ENCODE data around the gene NABP2. TPM values are rescaled to one million over a fixed set of nuclear protein-coding genes. Genes with fewer than 3 reads are reported as not detected.
A peak's percentile ranks its signal among the peaks of the same experiment; 100 is the strongest.

Gene NABP2
- total and polyA plus RNA-seq, 10 of the 15 experiments (the other 5 are each of a cell fraction or from before 2014, with no cell fraction given) = 20.7 to 97.9 (median 60.9) TPM

DNA sequence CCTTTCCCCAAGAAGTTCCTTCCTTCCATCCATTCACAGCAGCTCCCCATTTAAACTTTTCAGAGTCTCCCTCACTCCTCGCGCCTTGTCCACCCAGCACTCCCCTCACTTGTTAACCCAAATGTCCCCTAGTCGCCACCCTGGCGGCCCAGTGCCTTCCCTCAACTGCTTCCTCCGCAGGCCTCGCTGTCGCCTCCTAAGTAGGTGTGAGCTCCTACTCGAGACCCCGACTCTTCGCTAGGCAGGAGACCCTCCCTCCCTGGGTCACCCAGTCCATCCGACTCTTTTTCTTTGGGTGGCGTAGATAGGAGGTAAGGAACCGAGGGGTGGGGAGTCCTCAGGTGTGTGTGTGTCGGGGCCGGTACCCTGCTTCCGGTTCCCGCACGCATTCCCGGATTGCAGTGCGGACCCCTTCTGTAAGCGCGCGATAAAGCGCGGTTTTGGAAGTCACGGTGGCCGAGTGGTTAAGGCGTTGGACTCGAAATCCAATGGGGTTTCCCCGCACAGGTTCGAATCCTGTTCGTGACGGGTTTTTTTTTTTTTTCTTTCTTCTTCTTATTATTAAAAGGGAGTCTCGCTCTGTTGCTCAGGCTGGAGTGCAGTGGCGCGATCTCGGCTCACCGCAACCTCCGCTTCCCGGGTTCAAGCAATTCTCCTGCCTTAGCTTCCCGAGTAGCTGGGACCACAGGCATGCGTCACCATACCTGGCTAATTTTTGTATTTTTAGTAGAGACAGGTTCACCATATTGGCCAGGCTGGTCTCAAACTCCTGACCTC, 34.0 kb upstream of the NABP2 start:
- Histone ChIP-seq H3K9me3 (replicated peaks; ENCODE audit: control insufficient read depth, insufficient read depth, low read length) (no peaks in the 10 kb centered on the region), H3K79me2 (ENCODE audit: control insufficient read depth, insufficient read depth, low read length) (peaks cover 27% of the 10 kb centered on the region), H3K4me2 (ENCODE audit: control insufficient read depth, insufficient read depth) (peak overlapping the region; percentile 99), H4K20me1 (ENCODE audit: control insufficient read depth, insufficient read depth) (no peaks in the 10 kb centered on the region; the same call in 1 of the 2 replicates), H3K36me3 (ENCODE audit: control insufficient read depth in 2 of 2, insufficient read depth in 2 of 2, low read length in 1 of 2) (no peaks in the 10 kb centered on the region), H2AFZ (ENCODE audit: control insufficient read depth, low read depth, low read length) (peak overlapping the region; percentile 96), H3K9ac (ENCODE audit: control insufficient read depth, insufficient read depth, low read length) (peak overlapping the region; percentile 87), H3K4me1 (ENCODE audit: control insufficient read depth, insufficient read depth, low read length) (0 out of 2 replicates have a peak, but pooled peaks cover 4% of the 10 kb centered on the region), H3K27me3 (replicated peaks in 1 of 2; ENCODE audit: control insufficient read depth in 2 of 2, insufficient read depth in 2 of 2, low read length in 1 of 2) (no peaks in the 10 kb centered on the region), H3K27ac (ENCODE audit: control insufficient read depth, insufficient read depth) (peak overlapping the region; percentile 91), H3K4me3 (peak overlapping the region; percentile 77)
- ChIA-PET CTCF (interaction anchor here (0.6 to 8.9 kb wide), 33 partner anchors 12 to 461 kb away, joined by 3 to 129 read pairs (median 4); partner anchors contain the start of genes ANKRD52, CD63, ESYT1 and MYL6), SMC1A (ENCODE audit: uncharacterized antibody, unreplicated experiment) (interaction anchor here (0.9 to 6.2 kb wide), 15 partner anchors 14 to 1692 kb away, joined by 3 to 68 read pairs (median 5); partner anchors contain the start of genes ESYT1, PA2G4, RNF41 and ZC3H10), RAD21 (ENCODE audit: unreplicated experiment) (interaction anchor here (0.6 to 4.6 kb wide), 23 partner anchors 17 to 452 kb away, joined by 3 to 98 read pairs (median 7); partner anchors contain the start of genes ANKRD52, CNPY2, COQ10A and ESYT1), POLR2A (interaction anchor here (0.6 to 7.7 kb wide), 16 partner anchors 31 to 414 kb away, joined by 3 to 68 read pairs (median 6); partner anchors contain the start of genes ANKRD52, ESYT1, MYL6 and PA2G4)
- in situ Hi-C loops (cut with MboI) = loop anchor here (5.0 kb wide), 2 partner anchors 58 to 277 kb away; partner anchors contain the start of gene SPRYD4
- peak; percentile 62 for ATAC-seq
- no TSS peak for BruUV-seq (replicated peaks)
- DNase-seq (ENCODE audit: low read depth, low spot score) = peak; percentile 83
- FAIRE-seq = no peak
- WGBS (ENCODE audit: insufficient coverage, insufficient replicate concordance, low lambda C conversion rate, missing lambda C conversion rate) = 2% methylated on average over 40 of the region's 42 CpGs
- intact Hi-C loops (cut with micrococcal nuclease; ENCODE audit: unreplicated experiment) = loop anchor here (1.0 to 10.0 kb wide), 6 partner anchors 31 to 455 kb away; partner anchors contain the start of gene MYL6
- TF ChIP-seq GATAD2B (conservative IDR thresholded peaks at IDR 0.05; ENCODE audit: low read depth) = peak; percentile 35; the same call in 1 of the 2 replicates
- no peak for TF ChIP-seq PML (IDR thresholded peaks at IDR 0.05; ENCODE audit: low read length)
- peak; percentile 91 for TF ChIP-seq TARDBP (IDR thresholded peaks at IDR 0.05; ENCODE audit: borderline replicate concordance)
- TF ChIP-seq, protein P1, sequence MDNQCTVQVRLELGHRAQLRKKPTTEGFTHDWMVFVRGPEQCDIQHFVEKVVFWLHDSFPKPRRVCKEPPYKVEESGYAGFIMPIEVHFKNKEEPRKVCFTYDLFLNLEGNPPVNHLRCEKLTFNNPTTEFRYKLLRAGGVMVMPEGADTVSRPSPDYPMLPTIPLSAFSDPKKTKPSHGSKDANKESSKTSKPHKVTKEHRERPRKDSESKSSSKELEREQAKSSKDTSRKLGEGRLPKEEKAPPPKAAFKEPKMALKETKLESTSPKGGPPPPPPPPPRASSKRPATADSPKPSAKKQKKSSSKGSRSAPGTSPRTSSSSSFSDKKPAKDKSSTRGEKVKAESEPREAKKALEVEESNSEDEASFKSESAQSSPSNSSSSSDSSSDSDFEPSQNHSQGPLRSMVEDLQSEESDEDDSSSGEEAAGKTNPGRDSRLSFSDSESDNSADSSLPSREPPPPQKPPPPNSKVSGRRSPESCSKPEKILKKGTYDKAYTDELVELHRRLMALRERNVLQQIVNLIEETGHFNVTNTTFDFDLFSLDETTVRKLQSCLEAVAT (IDR thresholded peaks at IDR 0.05) = peak; percentile 75; the same call in 1 of the 2 replicates
- TF ChIP-seq RCOR1 (conservative IDR thresholded peaks at IDR 0.05; ENCODE audit: low read depth, low read length) = no peak
- TF ChIP-seq ZZZ3 (IDR thresholded peaks at IDR 0.05; ENCODE audit: control insufficient read depth, insufficient read length, low read depth) = no peak
- no peak for TF ChIP-seq SMAD1 (IDR thresholded peaks at IDR 0.05; ENCODE audit: low read depth, partially characterized antibody)
- TF ChIP-seq, protein P2, sequence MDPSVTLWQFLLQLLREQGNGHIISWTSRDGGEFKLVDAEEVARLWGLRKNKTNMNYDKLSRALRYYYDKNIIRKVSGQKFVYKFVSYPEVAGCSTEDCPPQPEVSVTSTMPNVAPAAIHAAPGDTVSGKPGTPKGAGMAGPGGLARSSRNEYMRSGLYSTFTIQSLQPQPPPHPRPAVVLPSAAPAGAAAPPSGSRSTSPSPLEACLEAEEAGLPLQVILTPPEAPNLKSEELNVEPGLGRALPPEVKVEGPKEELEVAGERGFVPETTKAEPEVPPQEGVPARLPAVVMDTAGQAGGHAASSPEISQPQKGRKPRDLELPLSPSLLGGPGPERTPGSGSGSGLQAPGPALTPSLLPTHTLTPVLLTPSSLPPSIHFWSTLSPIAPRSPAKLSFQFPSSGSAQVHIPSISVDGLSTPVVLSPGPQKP (IDR thresholded peaks at IDR 0.05; ENCODE audit: low read depth, low read length) = peak; percentile 70
- no peak for TF ChIP-seq PAX8 (IDR thresholded peaks at IDR 0.05)
- TF ChIP-seq MYC (IDR thresholded peaks at IDR 0.05; ENCODE audit: insufficient read depth, insufficient read length, insufficient replicate concordance, low read length, severe bottlenecking) = no peak
- TF ChIP-seq TBL1XR1 (IDR thresholded peaks at IDR 0.05; ENCODE audit: low read depth, low read length) = peak; percentile 72; the same call in 1 of the 2 replicates
- TF ChIP-seq HCFC1 (IDR thresholded peaks at IDR 0.05; ENCODE audit: low read length) = peak; percentile 16; the same call in 1 of the 2 replicates
- peak; percentile 37; the same call in 1 of the 2 replicates for TF ChIP-seq NFIC (IDR thresholded peaks at IDR 0.05; ENCODE audit: low read depth, low read length)
- peak; percentile 82 for TF ChIP-seq EED (IDR thresholded peaks at IDR 0.05; ENCODE audit: low read depth)
- TF ChIP-seq PAX5 (IDR thresholded peaks at IDR 0.05; ENCODE audit: borderline replicate concordance, low read depth, low read length) = no peak
- TF ChIP-seq, protein P3, sequence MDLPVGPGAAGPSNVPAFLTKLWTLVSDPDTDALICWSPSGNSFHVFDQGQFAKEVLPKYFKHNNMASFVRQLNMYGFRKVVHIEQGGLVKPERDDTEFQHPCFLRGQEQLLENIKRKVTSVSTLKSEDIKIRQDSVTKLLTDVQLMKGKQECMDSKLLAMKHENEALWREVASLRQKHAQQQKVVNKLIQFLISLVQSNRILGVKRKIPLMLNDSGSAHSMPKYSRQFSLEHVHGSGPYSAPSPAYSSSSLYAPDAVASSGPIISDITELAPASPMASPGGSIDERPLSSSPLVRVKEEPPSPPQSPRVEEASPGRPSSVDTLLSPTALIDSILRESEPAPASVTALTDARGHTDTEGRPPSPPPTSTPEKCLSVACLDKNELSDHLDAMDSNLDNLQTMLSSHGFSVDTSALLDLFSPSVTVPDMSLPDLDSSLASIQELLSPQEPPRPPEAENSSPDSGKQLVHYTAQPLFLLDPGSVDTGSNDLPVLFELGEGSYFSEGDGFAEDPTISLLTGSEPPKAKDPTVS (IDR thresholded peaks at IDR 0.05; ENCODE audit: low read depth, low read length) = no peak
- TF ChIP-seq RELA (IDR thresholded peaks at IDR 0.05; ENCODE audit: borderline replicate concordance, partially characterized antibody) = no peak
- no peak for TF ChIP-seq RBBP5 (conservative IDR thresholded peaks at IDR 0.05)
- no peak for TF ChIP-seq STAT1 (conservative IDR thresholded peaks at IDR 0.05)

Measured in GM12878 (cell line).